Ishikawa (cell line): ENCODE measurements around the gene BMP2K.

ENCODE experiments used
- CEBPB ChIP-seq: IDR thresholded peaks from 2 replicates; pipeline ENCODE4 v1.6.1; 2012
- CREB1 ChIP-seq: IDR thresholded peaks from 2 replicates; pipeline ENCODE4 v1.6.1; 2012; ENCODE audit warnings: low read depth
- EGR1 ChIP-seq: IDR thresholded peaks from 2 replicates; pipeline ENCODE4 v1.6.1; 2012
- EP300 ChIP-seq: IDR thresholded peaks from 2 replicates; pipeline ENCODE4 v1.6.1; 2012; ENCODE audit warnings: borderline replicate concordance
- FOXM1 ChIP-seq: IDR thresholded peaks from 2 replicates; pipeline ENCODE4 v1.6.1; 2012; ENCODE audit warnings: low read depth, borderline replicate concordance
- NFIC ChIP-seq: IDR thresholded peaks from 2 replicates; pipeline ENCODE4 v1.6.1; 2012
- RAD21 ChIP-seq: IDR thresholded peaks from 2 replicates; pipeline ENCODE4 v1.6.1; 2012; ENCODE audit warnings: low read depth
- REST ChIP-seq: IDR thresholded peaks from 2 replicates; pipeline ENCODE4 v1.6.1; 2012; ENCODE audit warnings: low read depth, mild to moderate bottlenecking
- TAF1 ChIP-seq: IDR thresholded peaks from 2 replicates; pipeline ENCODE4 v1.6.1; 2012; ENCODE audit warnings: low read depth, mild to moderate bottlenecking
- TEAD4 ChIP-seq: IDR thresholded peaks from 2 replicates; pipeline ENCODE4 v1.6.1; 2012
- YY1 ChIP-seq: IDR thresholded peaks from 2 replicates; pipeline ENCODE4 v1.6.1; 2012; ENCODE audit warnings: low read depth
- ZBTB7A ChIP-seq: IDR thresholded peaks from 2 replicates; pipeline ENCODE4 v1.6.1; 2012; ENCODE audit warnings: low read depth
- TF ChIP-seq, protein P1 (sequence below): IDR thresholded peaks from 2 replicates; pipeline ENCODE4 v1.6.1; 2012
- TF ChIP-seq, protein P2 (sequence below): IDR thresholded peaks from 2 replicates; pipeline ENCODE4 v1.6.1; 2012

DNA sequence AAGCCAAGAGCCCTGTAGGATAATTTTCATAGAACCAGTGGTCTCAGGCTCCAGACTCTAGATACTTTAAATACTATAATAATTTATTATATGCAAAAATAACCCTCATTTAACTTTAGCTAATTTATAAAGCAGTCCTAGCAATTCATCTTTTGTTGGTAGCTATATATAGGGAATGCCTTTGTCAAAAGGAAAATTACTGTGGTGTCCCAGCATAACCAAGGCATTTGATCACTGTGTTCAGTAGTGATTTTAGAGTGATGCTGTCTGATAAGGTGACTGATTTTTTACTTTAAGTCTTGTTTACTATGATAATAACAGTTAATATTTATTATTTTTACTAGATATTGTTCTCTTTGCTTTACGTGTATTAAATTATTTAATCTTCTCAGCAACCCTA, 101.9 kb downstream of the BMP2K start:
- TF ChIP-seq NFIC = no peak
- no peak for TF ChIP-seq YY1
- TF ChIP-seq RAD21 = no peak
- TF ChIP-seq CEBPB = no peak
- TF ChIP-seq, protein P1, sequence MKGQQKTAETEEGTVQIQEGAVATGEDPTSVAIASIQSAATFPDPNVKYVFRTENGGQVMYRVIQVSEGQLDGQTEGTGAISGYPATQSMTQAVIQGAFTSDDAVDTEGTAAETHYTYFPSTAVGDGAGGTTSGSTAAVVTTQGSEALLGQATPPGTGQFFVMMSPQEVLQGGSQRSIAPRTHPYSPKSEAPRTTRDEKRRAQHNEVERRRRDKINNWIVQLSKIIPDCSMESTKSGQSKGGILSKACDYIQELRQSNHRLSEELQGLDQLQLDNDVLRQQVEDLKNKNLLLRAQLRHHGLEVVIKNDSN = no peak
- no peak for TF ChIP-seq ZBTB7A
- TF ChIP-seq EGR1 = no peak
- no peak for TF ChIP-seq REST
- TF ChIP-seq TEAD4 = no peak
- TF ChIP-seq TAF1 = no peak
- TF ChIP-seq EP300 = no peak
- TF ChIP-seq, protein P2, sequence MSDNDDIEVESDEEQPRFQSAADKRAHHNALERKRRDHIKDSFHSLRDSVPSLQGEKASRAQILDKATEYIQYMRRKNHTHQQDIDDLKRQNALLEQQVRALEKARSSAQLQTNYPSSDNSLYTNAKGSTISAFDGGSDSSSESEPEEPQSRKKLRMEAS = no peak
- TF ChIP-seq FOXM1 = no peak
- TF ChIP-seq CREB1 = no peak
